DMS53 treated with DMSO at 0.1 percent for 48 hours (cell line): ENCODE measurements around the gene NSUN3.

ENCODE experiments used
- DNase-seq: peaks from one replicate; lab custom pipeline; 2025; ENCODE audit not compliant: unreplicated experiment; lab: John Stamatoyannopoulos, UW

NSUN3 gene

GRCh38 chr3:94117729-94118128, 54.9 kb downstream of the NSUN3 start:
- DNase-seq, result no peak

- no peak for DNase-seq
These were observed 55.5 kb downstream of the NSUN3 start for GRCh38 chr3:94118390-94118789.

DNA sequence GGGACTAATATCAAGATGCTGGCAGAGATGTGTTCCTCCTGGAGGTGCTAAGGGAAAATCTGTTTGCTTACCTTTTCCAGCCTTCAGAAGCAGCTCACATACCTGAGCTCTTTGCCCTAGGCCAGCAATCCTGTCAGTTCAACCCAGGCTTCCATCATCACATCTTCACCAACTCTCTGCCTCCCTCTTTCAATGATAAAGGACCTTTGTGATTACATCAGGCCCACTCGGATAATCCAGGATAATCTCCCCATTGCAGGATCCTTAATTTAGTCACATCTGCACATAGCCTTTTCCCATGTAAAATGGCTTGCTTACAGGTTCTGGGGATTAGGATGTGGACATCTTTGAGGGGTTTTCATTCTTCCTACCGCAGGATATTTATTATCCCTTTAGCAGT, 58.3 kb downstream of the NSUN3 start:
- no peak for DNase-seq

DNA sequence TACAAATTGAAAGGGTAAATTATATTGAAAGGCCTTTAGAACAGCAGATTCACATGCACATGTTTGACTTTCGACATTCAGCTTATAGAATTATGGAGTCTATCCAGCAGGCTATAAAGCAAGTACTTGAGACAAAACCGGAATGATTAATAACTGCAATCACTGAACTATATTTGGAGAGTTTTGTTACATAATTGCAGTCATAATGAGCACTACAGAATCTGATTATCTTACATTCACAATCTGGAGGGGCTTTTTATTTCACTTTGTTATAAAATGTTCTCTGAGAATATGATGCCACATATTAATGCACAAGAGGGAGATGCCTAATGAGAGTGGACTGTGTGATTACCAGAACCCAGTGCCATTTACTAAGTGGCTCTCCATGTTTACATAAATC, 64.3 kb downstream of the NSUN3 start:
- DNase-seq, result no peak

DNA sequence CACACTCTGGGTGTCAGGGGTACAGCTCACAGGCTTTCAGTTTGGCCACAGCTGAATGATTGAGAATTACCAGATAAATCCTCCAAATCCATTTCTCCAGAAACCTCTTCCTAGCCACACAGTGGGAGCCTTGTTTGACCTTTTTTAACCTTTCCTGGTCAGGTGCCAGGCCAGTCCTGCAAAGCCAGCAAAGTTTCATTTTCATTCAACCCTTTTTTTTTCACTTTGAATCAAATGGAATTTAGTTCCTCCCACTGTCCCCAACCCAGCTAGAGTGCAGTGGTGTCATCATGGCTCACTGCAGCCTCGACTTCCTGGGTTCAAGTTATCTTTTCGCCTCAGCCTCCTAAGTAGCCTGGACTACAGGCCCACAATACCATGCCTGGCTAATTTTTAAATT, 67.8 kb downstream of the NSUN3 start:
- no peak for DNase-seq

GRCh38 chr3:94132777-94133176, 69.9 kb downstream of the NSUN3 start:
- DNase-seq, result no peak

DNA sequence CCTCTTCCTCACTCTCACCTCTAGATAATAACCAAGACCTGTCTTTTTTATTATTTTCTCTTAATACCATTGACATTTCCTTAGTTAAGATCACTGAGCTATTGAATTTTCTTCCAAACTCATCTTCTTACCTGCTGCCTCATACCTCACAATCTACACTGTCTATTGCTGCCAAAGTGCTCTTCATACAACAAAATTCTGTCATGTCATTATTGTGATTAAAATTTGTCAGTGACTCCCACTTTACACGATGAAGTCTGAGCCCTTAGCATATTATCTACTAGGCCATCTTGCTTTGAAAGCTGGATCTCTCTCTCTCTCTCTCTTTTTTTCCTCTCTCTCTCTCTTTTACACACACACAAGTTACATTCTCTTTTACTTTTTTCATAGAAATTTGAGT, 73.3 kb downstream of the NSUN3 start:
- no peak for DNase-seq

DNA sequence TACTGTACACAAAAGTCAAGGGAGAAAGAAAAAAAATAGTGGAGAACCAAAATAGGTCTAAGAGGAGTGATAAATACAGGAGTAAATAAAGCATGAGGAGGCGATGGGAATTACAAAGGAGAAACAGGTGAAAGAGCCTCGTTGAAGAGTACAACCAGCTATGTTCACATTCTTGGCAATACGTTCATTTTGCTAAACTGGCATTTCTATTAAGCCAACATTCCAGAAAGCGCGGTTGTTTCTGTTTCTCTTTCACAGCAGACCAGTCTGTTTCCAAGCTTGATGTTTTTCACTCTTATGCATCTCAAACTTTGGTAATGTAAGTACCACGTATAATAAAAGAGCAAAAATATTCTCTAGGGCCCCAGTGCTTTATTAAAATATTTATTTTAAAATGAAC, 74.5 kb downstream of the NSUN3 start:
- peak; percentile 2 for DNase-seq

- DNase-seq, result no peak
These were observed 83.6 kb downstream of the NSUN3 start for GRCh38 chr3:94146455-94146854.

DNA sequence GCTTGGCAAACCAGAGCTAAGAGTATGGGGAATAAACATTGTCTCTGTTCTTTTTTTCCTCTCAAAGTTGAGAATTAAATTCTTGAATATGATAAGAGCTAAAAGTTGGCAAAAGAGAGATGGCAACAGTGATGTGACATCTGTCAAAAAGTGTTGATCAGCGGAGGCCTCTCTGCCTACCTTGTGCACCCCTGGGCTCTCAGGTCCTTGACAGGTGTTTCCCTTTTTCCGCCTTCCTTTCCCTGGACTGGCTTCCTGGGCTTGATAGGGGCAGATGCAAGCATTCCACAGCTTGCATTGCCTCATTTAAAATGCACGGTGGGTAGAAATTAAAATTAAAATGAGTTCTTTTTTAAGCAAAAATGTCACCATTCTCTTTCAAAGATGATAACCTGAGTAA, 84.2 kb downstream of the NSUN3 start:
- no peak for DNase-seq

DNA sequence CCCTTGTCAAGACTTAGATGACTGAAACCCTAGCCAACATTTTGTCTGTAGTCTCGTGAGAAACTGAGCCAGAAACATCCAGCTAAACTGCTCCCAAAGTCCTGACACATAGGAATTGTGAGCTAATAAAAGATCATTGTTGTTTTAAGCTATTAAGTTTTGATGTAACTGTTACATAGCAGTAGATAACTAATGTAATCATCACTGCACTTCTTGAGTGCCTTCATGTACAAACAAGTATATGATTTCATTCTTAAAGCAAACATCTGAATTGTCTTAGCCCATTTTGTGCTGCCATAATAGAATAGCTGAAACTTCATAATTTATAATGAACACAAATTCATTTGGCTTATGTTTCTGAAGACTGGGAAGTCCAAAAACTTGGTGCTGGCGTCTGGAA, 87.3 kb downstream of the NSUN3 start:
- no peak for DNase-seq

- no peak for DNase-seq
These were observed 93.8 kb downstream of the NSUN3 start for GRCh38 chr3:94156626-94157025.

- no peak for DNase-seq
These were observed 95.7 kb downstream of the NSUN3 start for GRCh38 chr3:94158512-94158911.

DNA sequence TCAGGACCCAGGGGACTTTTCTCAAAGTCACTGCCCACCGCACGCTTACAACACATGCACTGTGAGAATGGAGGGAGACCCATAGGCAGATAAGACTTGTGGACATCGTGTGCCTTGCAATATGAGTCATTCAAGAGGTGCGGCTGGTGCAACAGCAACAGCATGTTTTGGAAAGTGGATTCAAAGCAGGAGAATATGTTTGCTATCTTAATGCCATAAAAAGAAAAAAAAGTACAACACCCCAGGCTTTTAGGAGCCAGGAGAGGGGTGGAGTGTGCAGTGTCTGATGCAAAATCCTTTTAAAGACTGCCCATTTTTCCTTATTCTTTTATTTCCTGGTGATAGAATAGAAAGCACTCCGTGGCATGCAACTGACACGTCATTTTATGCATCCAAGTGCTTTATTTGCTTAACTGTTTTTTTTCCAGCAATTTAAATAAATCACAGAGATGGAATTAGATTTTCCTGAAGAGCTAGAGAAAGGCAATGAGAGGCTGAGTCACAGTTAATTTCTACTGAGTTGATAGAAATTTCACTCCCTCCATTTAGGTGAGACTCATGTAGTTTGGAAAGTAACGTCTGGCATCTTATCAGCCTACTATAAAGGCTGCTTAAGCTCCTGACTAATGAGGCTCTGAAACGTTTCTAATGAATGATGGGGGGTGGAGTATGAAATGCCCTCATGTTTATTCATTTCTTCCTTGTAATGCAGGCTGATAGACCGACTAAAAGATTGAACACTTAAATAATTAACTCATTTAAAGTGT, 96.4 kb downstream of the NSUN3 start:
- peak; percentile 37 for DNase-seq

- DNase-seq, result peak; percentile 27
These were observed 99.8 kb downstream of the NSUN3 start for GRCh38 chr3:94162700-94163099.

DNA sequence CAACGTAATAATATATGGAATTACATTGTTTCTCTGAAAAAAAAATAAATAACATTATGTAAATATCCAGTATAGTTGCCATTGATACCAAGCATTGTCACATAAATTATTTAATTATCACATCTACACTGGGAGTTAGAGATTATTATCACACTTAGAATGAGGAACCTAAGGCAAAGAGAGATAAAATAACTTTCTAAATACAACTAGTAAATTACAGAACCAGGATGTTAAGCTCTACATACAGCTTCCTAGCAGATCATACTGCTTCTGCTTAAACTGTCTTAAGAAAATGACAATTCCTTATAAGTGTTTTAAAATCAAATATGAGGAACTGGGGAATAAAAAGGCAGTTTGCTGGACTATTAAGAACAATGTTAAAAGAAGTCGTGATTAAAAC, 104.5 kb downstream of the NSUN3 start:
- DNase-seq, result no peak

GRCh38 chr3:94167796-94168195, 104.9 kb downstream of the NSUN3 start:
- DNase-seq, result no peak

DNA sequence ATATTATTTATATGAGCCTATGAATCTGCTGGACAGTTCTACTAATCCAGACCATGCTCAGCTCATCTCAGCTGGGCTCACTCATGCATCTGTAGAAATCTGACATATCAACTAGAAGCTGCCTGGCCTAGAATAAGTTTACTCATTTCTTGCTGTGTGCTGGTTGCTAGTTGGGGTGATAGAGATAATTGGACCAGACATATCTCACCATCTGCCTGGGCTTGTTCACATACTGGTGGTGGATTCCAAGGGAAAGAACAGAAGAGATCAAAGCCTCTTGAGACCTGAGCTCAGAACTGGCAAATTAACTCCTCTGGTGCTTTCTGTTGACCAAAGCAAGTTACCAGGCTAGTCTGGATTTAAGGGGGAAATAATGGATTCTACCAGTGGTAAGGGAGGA, 109.1 kb downstream of the NSUN3 start:
- DNase-seq, result no peak

DNA sequence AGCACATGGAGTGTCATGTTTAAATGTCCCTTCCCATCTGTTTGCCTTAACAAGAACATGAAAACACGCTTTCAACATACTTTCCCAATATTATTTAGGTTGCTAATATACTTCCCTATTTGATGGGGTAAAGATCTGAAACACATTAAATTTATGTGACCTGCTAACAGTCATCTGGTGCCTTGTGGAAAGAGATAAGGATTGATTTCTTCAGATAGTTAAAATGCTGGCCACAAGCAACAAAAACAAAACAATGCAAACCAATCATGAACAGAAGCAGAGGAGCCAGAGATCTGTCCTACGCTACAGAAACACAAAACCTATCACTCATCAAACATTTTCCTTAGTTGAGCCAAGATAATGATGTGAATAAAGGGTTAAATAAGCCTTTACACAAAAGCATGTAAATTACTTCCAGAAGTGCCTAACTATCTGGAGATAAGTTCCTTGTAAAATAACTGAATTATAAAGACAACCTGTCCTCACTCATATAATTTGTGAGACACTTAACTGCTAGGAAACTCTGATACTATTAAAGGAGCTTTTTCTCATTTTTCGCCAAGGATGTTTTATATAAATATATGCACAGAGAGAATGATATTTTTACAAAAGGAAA, 109.9 kb downstream of the NSUN3 start:
- no peak for DNase-seq

DNA sequence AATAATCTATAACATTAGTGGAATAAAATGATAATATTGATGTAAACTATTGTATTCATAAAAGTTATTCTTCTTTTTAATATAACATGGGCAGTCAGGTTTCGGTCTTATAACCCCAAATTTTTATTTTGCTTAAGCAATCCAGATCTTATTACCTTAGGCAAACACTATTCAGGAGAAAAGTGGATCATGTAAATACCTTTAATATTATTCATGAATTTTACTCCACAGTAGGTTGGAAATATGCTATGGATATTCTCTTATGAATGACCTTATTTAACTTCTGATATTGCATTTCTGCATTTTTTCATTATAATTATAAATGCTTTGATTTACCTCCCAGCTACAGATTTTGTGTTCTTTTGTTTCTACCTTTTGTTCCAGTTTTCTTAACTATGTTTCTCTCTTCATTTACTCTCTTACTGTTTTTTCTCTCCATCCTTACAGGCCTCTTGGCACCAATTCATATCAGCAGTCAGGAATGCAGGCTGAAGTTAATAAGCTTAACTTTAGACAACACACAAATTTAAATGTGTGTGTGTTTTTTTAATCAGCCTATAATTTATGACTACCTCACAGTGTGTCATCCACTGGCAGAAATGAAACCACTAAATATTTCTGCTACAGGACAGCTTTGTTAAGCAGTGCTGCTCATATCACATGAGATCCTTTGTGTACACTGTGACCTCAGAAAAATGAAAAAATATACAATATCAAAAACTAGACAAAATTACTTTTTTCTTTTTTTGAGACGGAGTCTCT, 111.0 kb downstream of the NSUN3 start:
- no peak for DNase-seq

DNA sequence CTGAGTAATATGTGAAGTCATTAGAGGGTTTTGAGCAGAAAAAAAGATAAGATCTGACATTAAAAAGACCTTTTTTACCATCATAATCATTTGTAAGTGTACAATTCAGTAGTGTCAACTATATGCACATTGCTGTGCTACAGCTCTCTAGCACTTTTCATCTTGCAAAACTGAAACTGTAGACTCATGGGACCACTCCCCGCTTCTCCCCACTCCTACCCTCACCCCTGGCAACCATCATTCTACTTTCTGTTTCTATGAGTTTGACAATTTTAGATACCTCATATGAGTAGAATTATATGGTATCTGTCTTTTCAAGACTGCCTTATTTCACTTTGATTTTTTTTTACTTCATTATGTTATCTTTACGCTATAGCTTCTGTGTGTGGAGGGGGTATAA, 112.8 kb downstream of the NSUN3 start:
- no peak for DNase-seq
